ENCODE measurements around the gene PBXIP1.

PBXIP1 gene

DNA sequence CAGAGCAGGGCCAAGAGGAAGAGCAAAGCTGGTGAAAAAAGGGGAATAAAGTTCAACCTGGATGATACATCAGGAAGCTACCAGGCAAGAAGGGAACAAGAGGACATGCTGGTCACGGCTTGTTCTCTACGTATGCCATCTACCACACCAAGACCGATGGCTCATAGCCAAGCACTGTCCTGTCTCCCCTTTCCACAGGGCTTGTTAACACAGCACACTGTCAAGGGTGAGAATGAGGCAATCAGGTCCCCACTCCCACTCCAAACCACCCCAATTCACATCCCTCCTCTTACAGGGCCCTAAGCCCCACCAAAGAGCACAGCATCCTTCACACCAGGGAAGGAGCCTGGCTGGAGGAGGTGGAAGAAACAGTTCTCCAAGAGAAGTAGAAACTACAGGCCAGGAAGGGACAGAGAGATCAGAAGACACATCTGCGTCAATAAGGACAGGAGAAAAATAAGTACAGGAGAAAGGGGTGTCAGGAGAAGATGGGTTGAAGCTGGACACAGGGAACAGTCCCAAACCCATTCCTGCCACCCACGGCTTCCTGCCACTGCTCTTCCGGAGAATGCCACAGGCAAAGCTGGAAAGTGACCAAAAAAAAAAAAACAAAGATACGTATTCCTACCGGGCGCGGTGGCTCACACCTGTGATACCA lies 15.6 kb upstream of the PBXIP1 start:
- no peak for DNase-seq

- peak; percentile 96 for DNase-seq
These were observed 14.9 kb upstream of the PBXIP1 start, which contains the start of gene SHC1 for GRCh38 chr1:154970631-154971340. TSS of gene SHC1 (minus strand) at chr1:154970747. CDS start at chr1:154970526, 221 bp downstream.

DNA sequence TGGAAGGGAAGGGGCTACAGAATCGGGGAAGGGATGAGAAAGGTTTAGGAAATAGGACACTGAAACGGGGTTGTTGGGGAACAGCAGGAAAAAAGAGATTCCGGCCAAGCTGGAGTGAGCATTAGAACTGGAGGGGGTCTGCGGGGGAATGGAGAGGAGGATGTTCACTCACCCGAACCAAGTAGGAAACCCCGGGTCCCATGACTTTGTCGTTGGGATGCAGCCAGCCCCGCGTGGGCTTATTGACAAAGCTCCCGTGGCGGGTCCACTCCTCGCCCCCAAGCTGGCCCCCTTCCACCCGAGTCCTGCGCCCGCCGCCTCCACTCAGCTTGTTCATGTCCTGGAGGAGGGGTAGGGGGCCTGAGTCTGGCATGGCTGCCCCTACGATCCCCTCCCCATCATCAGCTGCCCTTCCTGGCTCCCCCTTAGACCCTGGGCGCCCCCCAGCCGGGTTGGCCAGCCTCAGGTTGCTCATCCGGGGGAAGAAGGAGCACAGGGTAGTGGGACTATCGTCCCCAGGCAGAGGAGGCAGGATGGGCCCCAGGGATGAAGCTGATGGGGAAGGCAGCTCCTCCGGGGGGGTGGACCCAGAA lies 14.1 kb upstream of the PBXIP1 start:
- DNase-seq = peak; percentile 68

DNA sequence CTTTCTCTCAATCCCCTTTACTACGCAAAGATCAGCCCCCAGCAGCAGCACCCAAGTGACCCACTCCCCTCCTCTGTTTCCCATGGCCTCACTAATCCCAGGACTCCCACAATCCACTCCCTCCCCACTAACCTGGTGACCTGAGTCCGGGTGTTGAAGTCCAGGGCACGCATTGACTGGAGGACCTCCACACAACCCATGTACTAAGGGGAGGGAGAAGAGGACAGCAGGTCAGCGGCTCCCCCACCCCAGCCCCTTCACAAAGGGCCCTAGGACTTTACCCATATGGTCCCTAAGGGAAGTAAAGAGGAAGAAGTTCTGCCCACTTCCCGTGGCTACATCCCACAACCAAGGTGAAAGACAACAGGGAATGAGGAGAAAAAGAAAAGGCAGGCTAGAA lies 13.3 kb upstream of the PBXIP1 start:
- peak; percentile 17 for DNase-seq

GRCh38 chr1:154968731-154969130 lies 12.8 kb upstream of the PBXIP1 start:
- DNase-seq = peak; percentile 28

DNA sequence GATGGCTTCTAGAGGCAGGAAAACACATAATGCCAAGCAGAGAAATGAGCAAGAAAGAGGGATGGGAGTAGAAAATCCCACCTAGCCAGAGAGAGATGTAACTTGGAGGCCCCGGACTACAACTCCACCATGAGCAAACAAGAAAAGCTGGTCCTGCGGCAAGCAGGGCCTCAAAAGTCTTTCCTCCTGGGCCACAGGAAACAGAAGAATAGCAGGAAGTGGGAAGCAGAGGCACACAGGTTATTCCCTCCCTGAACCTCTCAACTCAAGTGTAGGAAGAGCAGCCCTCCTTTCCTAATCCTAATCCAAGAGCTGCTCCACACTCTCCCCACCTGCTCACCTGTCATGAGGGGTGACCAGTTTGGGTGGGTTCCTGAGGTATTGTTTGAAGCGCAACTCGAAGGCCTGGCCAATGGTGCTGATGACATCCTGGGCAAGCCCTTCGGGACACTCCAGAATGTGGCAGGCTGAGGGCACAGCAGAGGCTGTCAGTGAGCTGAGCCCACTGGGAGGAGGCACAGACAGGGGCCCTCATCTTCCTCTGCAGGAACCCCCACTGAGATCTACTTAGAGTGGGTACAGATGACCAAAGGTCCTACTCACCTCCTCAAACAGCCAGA lies 11.5 kb upstream of the PBXIP1 start:
- DNase-seq = peak; percentile 12

- DNase-seq = peak; percentile 29
These were observed 10.2 kb upstream of the PBXIP1 start for GRCh38 chr1:154966111-154966510.

GRCh38 chr1:154964359-154964758 lies 8.5 kb upstream of the PBXIP1 start:
- DNase-seq = peak; percentile 17

DNA sequence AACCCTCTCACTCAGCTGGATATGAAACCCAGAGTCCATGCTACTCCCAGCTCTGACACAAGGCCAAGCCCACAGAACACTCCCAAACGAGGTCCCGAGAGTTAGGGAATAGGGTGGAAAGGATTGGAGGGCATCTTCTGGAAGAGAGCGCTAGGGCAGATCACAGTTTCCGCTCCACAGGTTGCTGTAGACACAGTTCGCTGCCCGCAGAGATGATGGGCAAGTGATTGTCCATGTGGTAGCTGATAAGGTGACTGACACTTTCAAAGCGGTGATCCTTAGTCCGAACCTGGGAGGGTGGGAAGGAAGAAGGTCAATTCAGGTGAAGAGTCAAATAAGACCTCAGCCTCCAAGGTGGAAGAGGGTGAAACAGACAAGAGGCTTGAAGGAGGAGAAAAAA lies 7.7 kb upstream of the PBXIP1 start:
- DNase-seq = no peak

- DNase-seq = no peak
These were observed 7.0 kb upstream of the PBXIP1 start for GRCh38 chr1:154962795-154963330.

- no peak for DNase-seq
These were observed 6.4 kb upstream of the PBXIP1 start for GRCh38 chr1:154962156-154962749.

- peak; percentile 88 for DNase-seq
These were observed 5.6 kb upstream of the PBXIP1 start, which contains the start of gene PYGO2 for GRCh38 chr1:154961207-154962155. TSS of gene PYGO2 (minus strand) at chr1:154961782. CDS start at chr1:154961576, 206 bp downstream.

DNA sequence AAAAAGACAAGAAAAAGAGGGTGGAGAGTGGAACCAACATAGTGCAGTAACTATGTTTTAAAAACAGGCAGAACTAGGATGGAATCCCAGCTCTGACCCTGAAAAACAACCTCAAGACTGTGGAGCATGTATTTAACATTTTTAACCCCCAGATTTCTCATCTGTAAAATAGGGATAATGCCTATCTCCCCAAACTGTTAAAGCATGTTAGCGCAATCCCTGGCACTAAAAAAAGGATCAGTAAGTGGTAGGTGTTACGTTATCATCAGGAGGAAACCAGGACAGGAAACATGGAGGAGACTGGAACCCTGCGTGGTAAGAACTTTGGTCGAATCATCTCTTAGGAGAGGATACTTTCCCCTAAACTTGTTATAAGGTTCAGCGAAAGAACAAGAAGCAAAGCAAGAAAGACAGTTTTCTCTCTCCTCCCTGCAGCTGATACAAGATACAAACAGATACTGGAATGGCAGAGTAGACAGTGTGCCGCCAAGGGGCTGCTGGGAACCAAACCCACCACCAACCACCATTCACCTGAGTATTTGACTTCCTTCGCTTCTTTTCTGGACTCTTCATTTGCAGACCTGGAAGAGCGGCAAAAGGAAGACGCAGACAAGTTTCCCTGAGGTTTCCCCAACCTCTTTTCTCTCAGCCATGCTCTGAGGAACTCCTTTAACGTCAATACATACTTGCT lies 4.7 kb upstream of the PBXIP1 start:
- no peak for DNase-seq

- DNase-seq = no peak
These were observed 3.5 kb upstream of the PBXIP1 start for GRCh38 chr1:154959426-154959780.

GRCh38 chr1:154958681-154959425 lies 3.0 kb upstream of the PBXIP1 start:
- DNase-seq = no peak

DNA sequence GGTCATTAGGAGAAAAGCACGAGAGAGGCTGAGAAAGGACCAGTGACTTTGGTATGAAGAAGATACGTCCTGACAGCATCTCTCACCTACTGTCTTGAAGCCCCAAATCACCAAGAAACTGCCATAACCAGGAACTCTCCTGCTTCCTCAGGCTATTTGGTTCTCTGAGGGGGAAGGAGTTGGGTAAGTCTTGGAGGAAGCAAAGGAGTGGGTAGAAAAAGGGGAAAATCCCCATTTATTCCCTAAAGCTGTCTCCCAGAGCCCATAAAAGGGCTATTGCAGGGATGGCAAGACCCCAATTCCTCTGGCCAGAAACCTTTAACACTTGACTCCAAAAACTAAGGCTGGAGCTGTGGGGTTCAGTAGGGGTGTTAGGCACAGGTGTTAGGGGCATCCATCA lies 2.1 kb upstream of the PBXIP1 start:
- no peak for DNase-seq

- DNase-seq = peak; percentile 25
These were observed 1.3 kb upstream of the PBXIP1 start for GRCh38 chr1:154957091-154957657.

DNA sequence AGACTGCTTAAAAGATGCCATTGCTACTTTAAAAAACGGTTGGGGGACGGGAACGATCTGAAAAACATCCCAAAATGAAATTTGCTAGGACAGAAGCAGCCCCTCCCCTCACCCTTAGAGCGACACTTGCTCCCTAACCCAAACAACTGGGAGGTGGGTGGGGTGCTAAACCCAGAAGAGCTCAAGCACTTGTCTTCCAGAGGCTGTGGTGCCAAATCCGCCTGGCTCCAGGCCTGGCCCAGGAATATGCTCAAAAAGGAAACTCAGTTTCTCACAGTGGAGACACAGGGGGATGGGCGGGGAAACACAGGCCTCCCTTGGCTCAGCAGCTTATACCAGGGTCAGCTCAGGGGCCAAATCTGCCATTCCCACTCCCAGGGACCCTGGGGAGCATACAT lies 644 bp upstream of the PBXIP1 start:
- DNase-seq = peak; percentile 58

DNA sequence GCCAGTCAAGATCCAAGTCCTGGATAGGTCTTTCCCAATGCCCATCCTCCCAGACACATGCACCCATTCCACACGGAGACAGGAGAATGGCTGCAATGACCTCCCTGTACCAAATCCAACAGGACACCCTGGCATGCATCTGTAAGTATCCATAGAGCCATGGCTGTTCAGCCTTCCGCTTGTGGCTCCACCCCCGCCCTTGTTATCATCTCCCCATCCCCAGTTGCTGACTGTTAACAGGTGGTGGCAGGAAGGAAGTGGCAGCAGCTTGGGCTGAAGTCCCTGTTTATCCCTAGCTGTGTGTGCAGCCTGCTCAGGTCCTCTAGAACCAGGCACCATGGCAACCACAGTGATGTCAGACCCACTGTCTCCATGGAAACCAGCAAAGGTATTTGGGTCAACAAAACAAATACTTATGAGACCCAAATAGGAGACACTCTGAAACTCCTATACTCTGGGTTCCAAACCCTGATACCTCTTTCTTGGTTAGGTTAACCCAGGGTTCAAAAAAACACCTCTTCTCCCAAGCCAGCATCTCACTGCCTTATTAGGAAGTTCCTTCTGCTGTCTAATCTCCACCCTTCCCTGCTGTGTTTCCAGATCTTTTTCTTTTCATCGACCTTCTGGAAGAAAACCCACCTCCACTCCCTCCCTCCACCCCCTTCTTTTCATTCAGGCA lies 721 bp downstream of the PBXIP1 start:
- DNase-seq = peak; percentile 64

All from left hindlimb (tissue), 1 donor.